ENCODE measurements around the gene ALX1.
A peak's percentile ranks its signal among the peaks of the same experiment; 100 is the strongest.

ALX1 gene

DNA sequence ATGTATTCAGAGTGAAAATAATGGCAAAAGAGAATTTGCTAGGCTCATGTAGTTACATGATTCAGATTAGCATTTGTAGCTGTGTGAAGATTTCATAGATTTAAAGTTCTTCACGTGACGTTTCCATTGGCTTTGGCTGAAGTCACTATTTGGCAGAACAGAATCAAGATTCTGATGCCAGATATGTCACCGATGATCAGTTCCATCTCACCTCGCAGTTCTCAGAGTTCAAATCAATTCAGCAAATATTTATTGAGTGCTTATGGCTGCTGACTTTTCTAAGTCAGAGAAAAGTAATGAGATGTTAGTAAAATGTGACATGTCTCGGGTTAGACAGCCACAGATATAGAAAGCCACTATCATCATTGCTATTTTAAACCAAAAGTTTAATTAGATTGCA is 28.4 kb downstream of the ALX1 start:
- DNase-seq = no peak

DNA sequence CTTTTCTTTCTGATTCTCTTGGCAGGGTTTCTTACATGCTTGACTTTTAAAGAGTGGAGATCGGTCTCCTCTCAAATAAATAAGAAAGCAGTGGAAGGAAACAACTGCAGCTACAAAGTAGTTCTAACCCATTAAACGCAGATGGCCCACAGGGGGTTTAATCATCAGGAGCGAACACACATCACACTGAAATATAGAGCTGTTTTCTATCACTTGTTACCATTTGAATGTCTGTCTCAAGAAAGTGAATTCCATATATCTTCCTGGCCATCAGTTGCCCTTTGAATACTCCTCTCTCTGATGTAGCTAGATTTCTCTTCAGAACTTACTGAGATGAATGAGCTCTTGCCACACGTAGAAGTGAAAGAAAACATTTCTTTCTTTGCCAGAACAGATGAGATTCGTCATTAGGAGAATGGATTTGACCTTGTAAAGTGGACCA is 29.1 kb downstream of the ALX1 start:
- no peak for DNase-seq

DNA sequence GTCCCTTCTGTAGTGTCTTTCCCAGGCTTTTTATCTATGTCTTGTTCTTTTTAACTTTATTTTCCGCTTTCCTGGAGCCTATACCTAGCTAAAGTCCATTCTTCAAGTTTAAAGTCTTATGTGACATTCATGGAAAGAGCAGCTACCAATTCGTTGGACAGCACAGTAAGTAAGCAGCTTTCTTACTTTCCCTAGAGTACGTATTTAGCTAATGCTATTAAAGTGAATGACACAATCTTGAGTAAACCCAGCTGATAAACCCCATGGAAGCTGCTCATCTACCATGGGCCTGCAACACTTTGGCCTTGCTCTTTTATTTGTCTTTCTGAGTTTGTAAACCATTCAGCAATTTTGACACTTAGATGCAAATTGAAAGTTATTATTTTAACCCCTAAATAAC is 30.0 kb downstream of the ALX1 start:
- DNase-seq = no peak

DNA sequence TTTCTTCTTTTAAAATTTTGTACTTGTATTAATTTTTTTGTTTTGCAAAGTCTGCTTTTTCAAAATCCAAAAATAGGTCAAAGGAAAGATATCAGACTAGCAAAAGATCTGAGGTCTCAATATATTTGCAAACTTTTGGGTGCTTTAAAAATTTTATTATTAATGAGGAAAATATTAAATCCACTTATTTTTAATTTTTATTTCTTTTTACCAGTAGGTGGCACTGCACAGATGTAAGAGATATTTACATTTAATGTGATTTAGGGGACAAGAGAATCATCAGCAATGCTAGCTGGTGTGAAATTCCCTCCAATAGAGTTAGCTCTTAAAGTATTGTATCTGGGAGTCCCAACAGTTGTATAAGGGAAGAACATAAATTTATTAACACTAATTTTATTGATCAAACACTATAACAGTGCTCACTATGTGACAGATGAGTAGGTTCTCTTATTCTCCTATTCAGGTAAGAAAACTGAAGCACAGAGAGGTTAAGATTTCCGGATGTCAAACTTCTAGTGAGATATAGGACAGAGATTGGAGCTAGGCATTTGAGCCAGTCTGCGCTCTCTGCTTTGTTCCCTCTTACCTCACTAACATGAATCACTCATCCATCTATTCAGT is 30.5 kb downstream of the ALX1 start:
- peak; percentile 33 for DNase-seq

DNA sequence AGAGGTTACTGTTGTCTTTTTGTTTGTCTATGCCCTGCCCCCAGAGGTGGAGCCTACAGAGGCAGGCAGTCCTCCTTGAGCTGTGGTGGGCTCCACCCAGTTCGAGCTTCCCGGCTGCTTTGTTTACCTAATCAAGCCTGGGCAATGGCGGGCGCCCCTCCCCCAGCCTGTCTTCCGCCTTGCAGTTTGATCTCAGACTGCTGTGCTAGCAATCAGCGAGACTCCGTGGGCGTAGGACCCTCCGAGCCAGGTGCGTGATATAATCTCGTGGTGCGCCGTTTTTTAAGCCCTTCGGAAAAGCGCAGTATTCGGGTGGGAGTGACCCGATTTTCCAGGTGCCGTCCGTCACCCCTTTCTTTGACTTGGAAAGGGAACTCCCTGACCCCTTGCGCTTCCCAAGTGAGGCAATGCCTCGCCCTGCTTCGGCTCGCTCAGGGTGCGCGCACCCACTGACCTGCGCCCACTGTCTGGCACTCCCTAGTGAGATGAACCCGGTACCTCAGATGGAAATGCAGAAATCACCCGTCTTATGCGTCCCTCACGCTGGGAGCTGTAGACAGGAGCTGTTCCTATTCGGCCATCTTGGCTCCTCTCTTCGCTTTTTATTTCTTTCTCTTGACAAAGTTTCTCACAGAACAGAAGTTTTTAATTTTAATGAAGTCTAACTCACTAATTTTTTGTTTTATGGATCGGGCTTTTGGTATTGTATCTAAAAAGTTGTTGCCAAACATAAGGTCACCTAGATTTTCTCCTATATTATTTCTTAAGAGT is 38.0 kb downstream of the ALX1 start:
- DNase-seq = peak; percentile 47

DNA sequence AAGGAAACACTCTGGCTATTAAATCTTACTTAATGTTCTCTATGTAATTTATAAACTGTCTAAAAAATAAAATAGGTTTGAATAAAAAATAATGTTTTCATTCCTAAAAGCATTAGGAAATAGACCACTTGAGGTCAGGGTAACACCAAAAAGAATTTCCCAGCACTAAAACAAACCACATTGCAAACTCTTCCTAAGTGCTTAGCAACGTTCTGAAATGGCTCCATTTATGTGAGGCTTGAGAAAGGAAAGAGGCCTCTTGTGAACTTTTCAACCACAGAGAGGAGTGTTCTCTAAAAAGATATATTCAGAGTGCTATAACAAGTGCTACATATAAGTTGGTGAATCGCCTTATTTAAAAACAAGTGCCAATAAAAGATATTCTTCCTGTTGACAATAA is 42.7 kb downstream of the ALX1 start:
- DNase-seq = no peak

DNA sequence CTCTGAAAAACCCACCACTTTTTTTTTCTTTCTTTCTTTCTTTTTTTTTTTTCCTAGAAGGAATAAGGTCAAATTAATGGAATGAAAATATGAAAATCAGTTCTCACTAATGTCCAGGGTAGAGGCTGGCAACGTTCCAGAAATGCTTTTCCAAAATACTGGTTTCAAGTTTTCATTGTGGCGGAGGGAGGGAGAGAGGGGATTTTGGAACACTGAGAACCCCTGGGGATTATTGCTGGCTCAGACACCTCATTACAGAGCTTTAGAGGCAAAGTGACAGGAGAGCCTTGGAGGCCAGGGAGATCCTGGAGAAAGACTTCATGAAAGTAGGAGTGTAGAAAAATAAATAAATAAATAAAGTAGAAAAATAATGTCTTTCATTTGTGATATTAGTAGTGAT is 45.4 kb downstream of the ALX1 start:
- peak; percentile 80 for DNase-seq

DNA sequence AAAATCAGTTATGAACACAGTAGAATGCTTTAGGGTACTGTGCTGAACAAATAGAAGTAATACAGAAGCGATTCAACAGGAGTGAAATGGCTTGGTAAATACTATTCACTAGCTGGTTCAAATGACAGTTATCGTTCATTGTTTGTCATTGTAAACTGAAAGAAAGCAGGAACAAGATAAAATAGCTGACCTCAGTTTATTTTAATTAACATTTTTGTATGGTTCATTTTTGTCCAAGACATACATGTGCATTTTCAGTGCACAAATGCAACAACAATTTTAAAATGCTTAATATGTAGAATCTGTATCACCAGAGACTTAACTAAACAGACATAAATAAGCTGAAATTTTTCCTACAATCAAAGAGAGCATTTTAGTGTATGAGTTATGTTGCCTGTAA is 49.9 kb downstream of the ALX1 start:
- no peak for DNase-seq

DNA sequence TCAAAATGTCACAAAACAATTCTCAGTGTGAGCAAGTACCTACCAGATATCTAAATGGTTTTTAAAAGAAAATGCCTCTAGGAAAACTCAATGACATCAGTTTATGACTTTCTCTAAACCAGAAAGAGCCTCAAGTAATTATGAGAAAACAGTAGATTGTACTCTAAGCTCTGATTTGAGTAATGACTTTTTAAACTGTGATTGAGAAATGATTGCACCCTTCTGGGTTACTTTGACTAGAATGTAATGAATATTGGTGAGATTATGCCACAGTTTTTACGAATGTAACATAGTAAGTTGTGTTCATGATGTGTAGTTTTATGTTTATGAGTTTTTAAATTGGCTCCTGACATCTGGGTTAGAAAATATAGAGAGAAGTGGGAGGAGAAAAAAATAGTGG is 68.8 kb downstream of the ALX1 start:
- DNase-seq = no peak

DNA sequence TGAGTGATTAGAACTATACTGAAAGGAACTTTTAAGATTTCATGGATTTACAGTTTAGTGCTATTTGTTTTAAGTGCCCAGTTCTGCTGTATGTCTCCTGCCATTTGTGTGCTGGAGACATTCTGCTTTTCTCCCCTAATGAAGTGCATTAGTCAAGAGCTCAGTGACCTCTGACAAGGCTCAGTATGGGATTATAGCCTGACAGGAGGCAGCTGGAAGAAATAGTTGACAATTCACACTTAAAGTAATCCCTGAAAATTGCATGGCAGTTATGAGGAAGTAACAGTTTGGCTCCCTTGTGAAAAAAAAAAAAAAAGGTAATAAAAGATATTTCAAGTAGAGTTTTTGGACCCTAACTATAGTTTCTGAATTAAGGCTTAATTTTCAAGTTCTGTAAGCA is 70.3 kb downstream of the ALX1 start:
- peak; percentile 43 for DNase-seq

Data from NCI-H69 (cell line).